GM12878 (cell line): ENCODE measurements around the gene PSMA2. TPM values are rescaled to one million over a fixed set of nuclear protein-coding genes. Genes with fewer than 3 reads are reported as not detected.

Source experiments
- BCL3 ChIP-seq: IDR thresholded peaks from 2 replicates; pipeline ENCODE4 v1.6.1; 2011; ENCODE audit warnings: borderline replicate concordance, low read depth, mild to moderate bottlenecking, moderate library complexity, low read length; ENCODE audit not compliant: insufficient read depth, poor library complexity, severe bottlenecking
- IKZF2 ChIP-seq, 2 experiments: fragments of 450-650 bp; IDR thresholded peaks; 2 replicates each; pipeline ENCODE4 v1.6.1; 2017; ENCODE audit warnings: mild to moderate bottlenecking in 2 of 2, moderate library complexity in 2 of 2
- KLF5 ChIP-seq: fragments of 450-650 bp; IDR thresholded peaks from 2 replicates; pipeline ENCODE4 v1.6.1; 2014; ENCODE audit warnings: mild to moderate bottlenecking; ENCODE audit not compliant: partially characterized antibody
- LARP7 ChIP-seq: fragments of 450-650 bp; IDR thresholded peaks from 2 replicates; pipeline ENCODE4 v1.6.1; 2017; ENCODE audit warnings: mild to moderate bottlenecking
- MEF2B ChIP-seq: fragments of 450-650 bp; IDR thresholded peaks from 2 replicates; pipeline ENCODE4 v1.6.1; 2018; ENCODE audit warnings: mild to moderate bottlenecking, moderate library complexity; ENCODE audit not compliant: partially characterized antibody, poor library complexity, severe bottlenecking
- MTA2 ChIP-seq: fragments of 450-650 bp; IDR thresholded peaks from 2 replicates; pipeline ENCODE4 v1.6.1; 2016; ENCODE audit warnings: low read depth, mild to moderate bottlenecking, moderate library complexity
- NKRF ChIP-seq: fragments of 450-650 bp; conservative IDR thresholded peaks from 2 replicates; pipeline ENCODE4 v1.6.1; 2017; ENCODE audit warnings: mild to moderate bottlenecking, moderate library complexity
- PAX8 ChIP-seq: fragments of 450-650 bp; IDR thresholded peaks from 2 replicates; pipeline ENCODE4 v1.6.1; 2017; ENCODE audit warnings: mild to moderate bottlenecking, moderate library complexity
- PML ChIP-seq: IDR thresholded peaks from 2 replicates; pipeline ENCODE4 v1.6.1; 2012; ENCODE audit warnings: low read length, inconsistent platforms
- RELB ChIP-seq: fragments of 450-650 bp; IDR thresholded peaks from 2 replicates; pipeline ENCODE4 v1.6.1; 2017; ENCODE audit warnings: low read depth, mild to moderate bottlenecking, moderate library complexity
- SREBF1 ChIP-seq: IDR thresholded peaks from 2 replicates; pipeline ENCODE4 v1.6.1; 2012; ENCODE audit warnings: mild to moderate bottlenecking, low read length
- ZBED1 ChIP-seq: IDR thresholded peaks from 2 replicates; pipeline ENCODE4 v1.6.1; 2016; ENCODE audit warnings: borderline replicate concordance
- ZNF207 ChIP-seq: fragments of 450-650 bp; IDR thresholded peaks from 2 replicates; pipeline ENCODE4 v1.6.1; 2014; ENCODE audit warnings: antibody characterized with exemption, mild to moderate bottlenecking, borderline replicate concordance
- ZNF687 ChIP-seq: fragments of 450-650 bp; IDR thresholded peaks from 2 replicates; pipeline ENCODE4 v1.6.1; 2017; ENCODE audit warnings: mild to moderate bottlenecking, moderate library complexity
- ZZZ3 ChIP-seq: IDR thresholded peaks from 2 replicates; pipeline ENCODE4 v1.6.1; 2011; ENCODE audit warnings: low read depth; ENCODE audit not compliant: control insufficient read depth, insufficient read length
- polyA plus RNA-seq, 11 experiments: library from polyadenylated mRNA; depleted of rRNA in 4 of 11; unstranded in 6 of 11; stranded (reverse) in 5 of 11; fragments of >200 nt; fragmentation: Nextera tagmentation in 4 of 11; fragmentation: Illumina TruSeq in 1 of 11; extraction: Ambion mirVana in 4 of 11; extraction: Trizol in 1 of 11; gene quantifications; 1 replicate in 1 of 11; 2 replicates in 10 of 11; pipeline versions ENCODE4 v1.2.1 to v1.2.3, GENCODE V29; 2011 to 2016; ENCODE audit warnings: inconsistent platforms in 2 of 11, missing spikeins in 2 of 11, low read depth in 1 of 11
- total RNA-seq, 4 experiments: library from RNA; depleted of rRNA in 3 of 4; stranded (reverse); fragments of >200 nt in 3 of 4; fragmentation: Illumina TruSeq in 1 of 4; extraction: Trizol in 1 of 4; gene quantifications; 2 replicates each; pipeline versions ENCODE4 v1.2.1 to v1.2.3, GENCODE V29; 2013 to 2021
- TF ChIP-seq, protein P1 (sequence below): fragments of 450-650 bp; IDR thresholded peaks from 2 replicates; pipeline ENCODE4 v1.6.1; 2017; ENCODE audit warnings: borderline replicate concordance
- TF ChIP-seq, protein P2 (sequence below): fragments of 150-350 bp; IDR thresholded peaks from 2 replicates; pipeline ENCODE4 v1.6.1; 2016; ENCODE audit warnings: low read depth, low read length

Gene PSMA2
- total and polyA plus RNA-seq, 10 of the 15 experiments (the other 5 are each of a cell fraction or from before 2014, with no cell fraction given): 129 to 1,223 (median 317) TPM

DNA sequence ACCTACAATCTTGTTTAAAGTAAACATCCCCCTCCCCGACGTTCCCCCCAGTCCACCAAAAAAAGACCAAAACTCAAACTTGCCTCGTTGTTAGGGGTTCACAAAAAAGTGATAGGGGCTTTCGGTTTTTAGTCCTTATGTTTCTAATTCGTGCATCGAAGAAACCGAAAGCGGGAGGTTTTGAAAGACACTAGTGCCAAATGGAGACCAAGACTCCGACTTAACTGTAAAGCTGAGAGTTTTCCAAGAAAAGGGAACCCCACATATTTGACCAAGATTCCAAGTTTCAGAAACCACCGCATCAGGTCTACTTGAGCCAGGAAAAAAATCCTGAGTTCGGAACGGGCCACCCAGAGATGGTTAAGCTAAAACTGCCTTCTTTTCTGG lies 534 bp downstream of the PSMA2 start (continued):
- TF ChIP-seq, protein P1, sequence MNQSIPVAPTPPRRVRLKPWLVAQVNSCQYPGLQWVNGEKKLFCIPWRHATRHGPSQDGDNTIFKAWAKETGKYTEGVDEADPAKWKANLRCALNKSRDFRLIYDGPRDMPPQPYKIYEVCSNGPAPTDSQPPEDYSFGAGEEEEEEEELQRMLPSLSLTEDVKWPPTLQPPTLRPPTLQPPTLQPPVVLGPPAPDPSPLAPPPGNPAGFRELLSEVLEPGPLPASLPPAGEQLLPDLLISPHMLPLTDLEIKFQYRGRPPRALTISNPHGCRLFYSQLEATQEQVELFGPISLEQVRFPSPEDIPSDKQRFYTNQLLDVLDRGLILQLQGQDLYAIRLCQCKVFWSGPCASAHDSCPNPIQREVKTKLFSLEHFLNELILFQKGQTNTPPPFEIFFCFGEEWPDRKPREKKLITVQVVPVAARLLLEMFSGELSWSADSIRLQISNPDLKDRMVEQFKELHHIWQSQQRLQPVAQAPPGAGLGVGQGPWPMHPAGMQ: no peak
- TF ChIP-seq ZNF207 (no peak), ZNF687 (no peak), PAX8 (no peak), ZBED1 (no peak), SREBF1 (no peak), RELB (peak; percentile 1; the same call in 1 of the 2 replicates), BCL3 (no peak), MTA2 (no peak), ZZZ3 (no peak), LARP7 (no peak), MEF2B (no peak), PML (no peak), KLF5 (no peak), NKRF (peak; percentile 44; the same call in 1 of the 2 replicates), IKZF2 (IDR thresholded peaks at IDR 0.05) (peak in 1 of 2 experiments; percentile 12; a peak in 2 of 4 replicates)
- TF ChIP-seq, protein P2, sequence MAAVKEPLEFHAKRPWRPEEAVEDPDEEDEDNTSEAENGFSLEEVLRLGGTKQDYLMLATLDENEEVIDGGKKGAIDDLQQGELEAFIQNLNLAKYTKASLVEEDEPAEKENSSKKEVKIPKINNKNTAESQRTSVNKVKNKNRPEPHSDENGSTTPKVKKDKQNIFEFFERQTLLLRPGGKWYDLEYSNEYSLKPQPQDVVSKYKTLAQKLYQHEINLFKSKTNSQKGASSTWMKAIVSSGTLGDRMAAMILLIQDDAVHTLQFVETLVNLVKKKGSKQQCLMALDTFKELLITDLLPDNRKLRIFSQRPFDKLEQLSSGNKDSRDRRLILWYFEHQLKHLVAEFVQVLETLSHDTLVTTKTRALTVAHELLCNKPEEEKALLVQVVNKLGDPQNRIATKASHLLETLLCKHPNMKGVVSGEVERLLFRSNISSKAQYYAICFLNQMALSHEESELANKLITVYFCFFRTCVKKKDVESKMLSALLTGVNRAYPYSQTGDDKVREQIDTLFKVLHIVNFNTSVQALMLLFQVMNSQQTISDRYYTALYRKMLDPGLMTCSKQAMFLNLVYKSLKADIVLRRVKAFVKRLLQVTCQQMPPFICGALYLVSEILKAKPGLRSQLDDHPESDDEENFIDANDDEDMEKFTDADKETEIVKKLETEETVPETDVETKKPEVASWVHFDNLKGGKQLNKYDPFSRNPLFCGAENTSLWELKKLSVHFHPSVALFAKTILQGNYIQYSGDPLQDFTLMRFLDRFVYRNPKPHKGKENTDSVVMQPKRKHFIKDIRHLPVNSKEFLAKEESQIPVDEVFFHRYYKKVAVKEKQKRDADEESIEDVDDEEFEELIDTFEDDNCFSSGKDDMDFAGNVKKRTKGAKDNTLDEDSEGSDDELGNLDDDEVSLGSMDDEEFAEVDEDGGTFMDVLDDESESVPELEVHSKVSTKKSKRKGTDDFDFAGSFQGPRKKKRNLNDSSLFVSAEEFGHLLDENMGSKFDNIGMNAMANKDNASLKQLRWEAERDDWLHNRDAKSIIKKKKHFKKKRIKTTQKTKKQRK: no peak
